ENCODE measurements around the gene ABCG2.

Gene ABCG2

GRCh38 chr4:88135356-88135663, 23.1 kb downstream of the ABCG2 start:
- Histone ChIP-seq H2BK120ac (ENCODE audit: low read depth, low read length) (no peak overlapping the region), H3K4ac (ENCODE audit: low read length) (no peak overlapping the region), H2BK15ac (ENCODE audit: low read length) (no peak overlapping the region), H4K91ac (ENCODE audit: low read depth, low read length, poor library complexity) (no peak overlapping the region), H3K4me3 (ENCODE audit: low read length in 2 of 2) (no peak overlapping the region), H3K27ac (replicated peaks; ENCODE audit: low read length) (no peak overlapping the region), H2BK5ac (ENCODE audit: low read length) (no peak overlapping the region), H2AFZ (ENCODE audit: low read length) (no peak overlapping the region), H3K4me2 (ENCODE audit: insufficient read depth, low read length, poor library complexity, severe bottlenecking) (no peak overlapping the region), H3K27me3 (ENCODE audit: control insufficient read depth in 3 of 3, insufficient read depth in 3 of 3, low read depth in 1 of 3, low read length in 3 of 3) (no peaks in the 10 kb centered on the region), H3K9ac (ENCODE audit: low read depth, low read length, poor library complexity) (no peak overlapping the region), H3K23ac (ENCODE audit: low read depth, low read length, poor library complexity) (no peak overlapping the region), H3K36me3 (replicated peaks in 1 of 2; ENCODE audit: control insufficient read depth in 2 of 2, insufficient read depth in 2 of 2, low read length in 2 of 2) (no peaks in the 10 kb centered on the region), H4K8ac (ENCODE audit: low read depth, low read length) (no peak overlapping the region), H2BK12ac (ENCODE audit: low read length) (no peak overlapping the region), H3K14ac (ENCODE audit: low read length) (no peak overlapping the region), H3K9me3 (replicated peaks in 1 of 2; ENCODE audit: control insufficient read depth in 2 of 2, insufficient read depth in 1 of 2, low read depth in 1 of 2, low read length in 2 of 2) (no peaks in the 10 kb centered on the region), H3K79me1 (ENCODE audit: low read depth, low read length) (no peaks in the 10 kb centered on the region), H3K18ac (ENCODE audit: low read length) (no peak overlapping the region), H3K4me1 (ENCODE audit: control insufficient read depth in 2 of 2, insufficient read depth in 1 of 2, low read depth in 1 of 2, low read length in 2 of 2) (no peaks in the 10 kb centered on the region), H2AK5ac (ENCODE audit: low read depth, low read length) (no peak overlapping the region)
- WGBS, 2 donors (ENCODE audit: extremely low coverage in 2 of 2, insufficient read length in 2 of 2, insufficient replicate concordance in 1 of 2), result no CpG with 5 or more reads among the region's 3 CpGs
- DNase-seq (ENCODE audit: low spot score), result no peak

- Histone ChIP-seq H3K4me2 (ENCODE audit: insufficient read depth, low read length, poor library complexity, severe bottlenecking) (no peak overlapping the region), H3K9me3 (replicated peaks in 1 of 2; ENCODE audit: control insufficient read depth in 2 of 2, insufficient read depth in 1 of 2, low read depth in 1 of 2, low read length in 2 of 2) (no peaks in the 10 kb centered on the region), H2AK5ac (ENCODE audit: low read depth, low read length) (no peak overlapping the region), H2BK5ac (ENCODE audit: low read length) (no peak overlapping the region), H2BK120ac (ENCODE audit: low read depth, low read length) (no peak overlapping the region), H3K27me3 (ENCODE audit: control insufficient read depth in 3 of 3, insufficient read depth in 3 of 3, low read depth in 1 of 3, low read length in 3 of 3) (no peaks in the 10 kb centered on the region), H3K79me1 (ENCODE audit: low read depth, low read length) (no peaks in the 10 kb centered on the region), H3K36me3 (replicated peaks in 1 of 2; ENCODE audit: control insufficient read depth in 2 of 2, insufficient read depth in 2 of 2, low read length in 2 of 2) (no peaks in the 10 kb centered on the region), H2AFZ (ENCODE audit: low read length) (no peak overlapping the region), H3K23ac (ENCODE audit: low read depth, low read length, poor library complexity) (no peak overlapping the region), H3K4ac (ENCODE audit: low read length) (no peak overlapping the region), H4K91ac (ENCODE audit: low read depth, low read length, poor library complexity) (no peak overlapping the region), H3K27ac (replicated peaks; ENCODE audit: low read length) (no peak overlapping the region), H3K4me1 (ENCODE audit: control insufficient read depth in 2 of 2, insufficient read depth in 1 of 2, low read depth in 1 of 2, low read length in 2 of 2) (no peaks in the 10 kb centered on the region), H2BK15ac (ENCODE audit: low read length) (no peak overlapping the region), H2BK12ac (ENCODE audit: low read length) (no peak overlapping the region), H3K4me3 (ENCODE audit: low read length in 2 of 2) (no peak overlapping the region), H3K9ac (ENCODE audit: low read depth, low read length, poor library complexity) (no peak overlapping the region), H3K14ac (ENCODE audit: low read length) (no peak overlapping the region), H4K8ac (ENCODE audit: low read depth, low read length) (no peak overlapping the region), H3K18ac (ENCODE audit: low read length) (no peak overlapping the region)
- no peak for DNase-seq (ENCODE audit: low spot score)
- no CpG with 5 or more reads among the region's 3 CpGs for WGBS, 2 donors (ENCODE audit: extremely low coverage in 2 of 2, insufficient read length in 2 of 2, insufficient replicate concordance in 1 of 2)
Observed at GRCh38 chr4:88134536-88135355, 23.7 kb downstream of the ABCG2 start.

- no peak overlapping the region for H3K23ac ChIP-seq (ENCODE audit: low read depth, low read length, poor library complexity)
Observed at GRCh38 chr4:88134111-88134510, 24.3 kb downstream of the ABCG2 start.

GRCh38 chr4:88130544-88131305, 27.7 kb downstream of the ABCG2 start:
- Histone ChIP-seq H2AK5ac (ENCODE audit: low read depth, low read length) (no peak overlapping the region), H2AFZ (ENCODE audit: low read length) (no peak overlapping the region), H3K18ac (ENCODE audit: low read length) (no peak overlapping the region), H2BK15ac (ENCODE audit: low read length) (no peak overlapping the region), H4K8ac (ENCODE audit: low read depth, low read length) (no peak overlapping the region), H3K4me1 (ENCODE audit: control insufficient read depth in 2 of 2, insufficient read depth in 1 of 2, low read depth in 1 of 2, low read length in 2 of 2) (no peaks in the 10 kb centered on the region), H3K9ac (ENCODE audit: low read depth, low read length, poor library complexity) (no peak overlapping the region), H2BK120ac (ENCODE audit: low read depth, low read length) (no peak overlapping the region), H3K9me3 (replicated peaks in 1 of 2; ENCODE audit: control insufficient read depth in 2 of 2, insufficient read depth in 1 of 2, low read depth in 1 of 2, low read length in 2 of 2) (no peaks in the 10 kb centered on the region), H2BK12ac (ENCODE audit: low read length) (no peak overlapping the region), H3K14ac (ENCODE audit: low read length) (no peak overlapping the region), H3K23ac (ENCODE audit: low read depth, low read length, poor library complexity) (no peak overlapping the region), H3K4me2 (ENCODE audit: insufficient read depth, low read length, poor library complexity, severe bottlenecking) (no peak overlapping the region), H4K91ac (ENCODE audit: low read depth, low read length, poor library complexity) (no peak overlapping the region), H3K36me3 (replicated peaks in 1 of 2; ENCODE audit: control insufficient read depth in 2 of 2, insufficient read depth in 2 of 2, low read length in 2 of 2) (no peaks in the 10 kb centered on the region), H3K27me3 (ENCODE audit: control insufficient read depth in 3 of 3, insufficient read depth in 3 of 3, low read depth in 1 of 3, low read length in 3 of 3) (no peaks in the 10 kb centered on the region), H3K79me1 (ENCODE audit: low read depth, low read length) (no peaks in the 10 kb centered on the region), H3K4me3 (ENCODE audit: low read length in 2 of 2) (no peak overlapping the region), H3K27ac (replicated peaks; ENCODE audit: low read length) (no peak overlapping the region), H2BK5ac (ENCODE audit: low read length) (no peak overlapping the region), H3K4ac (ENCODE audit: low read length) (no peak overlapping the region)
- DNase-seq (ENCODE audit: low spot score), result no peak
- WGBS, 2 donors (ENCODE audit: extremely low coverage in 2 of 2, insufficient read length in 2 of 2, insufficient replicate concordance in 1 of 2), result no CpG with 5 or more reads among the region's 9 CpGs

More at GRCh38 chr4:88134111-88134510, 24.3 kb downstream of the ABCG2 start:
- no peak overlapping the region for H2BK5ac ChIP-seq (ENCODE audit: low read length)
- H3K4me1 ChIP-seq (ENCODE audit: control insufficient read depth in 2 of 2, insufficient read depth in 1 of 2, low read depth in 1 of 2, low read length in 2 of 2), result no peaks in the 10 kb centered on the region
- no CpG with 5 or more reads among the region's 1 CpG for WGBS, 2 donors (ENCODE audit: extremely low coverage in 2 of 2, insufficient read length in 2 of 2, insufficient replicate concordance in 1 of 2)
- no peak overlapping the region for H3K4ac ChIP-seq (ENCODE audit: low read length)
- no peaks in the 10 kb centered on the region for H3K9me3 ChIP-seq (replicated peaks in 1 of 2; ENCODE audit: control insufficient read depth in 2 of 2, insufficient read depth in 1 of 2, low read depth in 1 of 2, low read length in 2 of 2)
- no peak overlapping the region for H2BK15ac ChIP-seq (ENCODE audit: low read length)
- no peak overlapping the region for H3K4me3 ChIP-seq (ENCODE audit: low read length in 2 of 2)
- no peak overlapping the region for H2AFZ ChIP-seq (ENCODE audit: low read length)
- H3K14ac ChIP-seq (ENCODE audit: low read length), result no peak overlapping the region
- no peak overlapping the region for H2BK120ac ChIP-seq (ENCODE audit: low read depth, low read length)
- H2BK12ac ChIP-seq (ENCODE audit: low read length), result no peak overlapping the region
- no peak overlapping the region for H3K9ac ChIP-seq (ENCODE audit: low read depth, low read length, poor library complexity)
- no peak overlapping the region for H2AK5ac ChIP-seq (ENCODE audit: low read depth, low read length)
- no peaks in the 10 kb centered on the region for H3K36me3 ChIP-seq (replicated peaks in 1 of 2; ENCODE audit: control insufficient read depth in 2 of 2, insufficient read depth in 2 of 2, low read length in 2 of 2)
- no peak for DNase-seq (ENCODE audit: low spot score)
- H3K18ac ChIP-seq (ENCODE audit: low read length), result no peak overlapping the region
- no peak overlapping the region for H4K91ac ChIP-seq (ENCODE audit: low read depth, low read length, poor library complexity)
- no peaks in the 10 kb centered on the region for H3K79me1 ChIP-seq (ENCODE audit: low read depth, low read length)
- no peak overlapping the region for H3K27ac ChIP-seq (replicated peaks; ENCODE audit: low read length)
- H4K8ac ChIP-seq (ENCODE audit: low read depth, low read length), result no peak overlapping the region
- H3K27me3 ChIP-seq (ENCODE audit: control insufficient read depth in 3 of 3, insufficient read depth in 3 of 3, low read depth in 1 of 3, low read length in 3 of 3), result no peaks in the 10 kb centered on the region
- no peak overlapping the region for H3K4me2 ChIP-seq (ENCODE audit: insufficient read depth, low read length, poor library complexity, severe bottlenecking)

Data from neuronal stem cell (in vitro differentiated cells).